KBM-7 (cell line): ENCODE results near the gene ANKK1.

Source experiments
- DNase-seq: peaks from one replicate; pipeline ENCODE4 v3.0.0-alpha.2; 2015
- in situ Hi-C: fragments of 300-500 bp; cut with MboI; formaldehyde crosslinking; loops from 2 replicates; pipeline ENCODE4 v1.14.3; 2020; ENCODE audit warnings: low sequenced_read_pairs, low pct_unique_long_range_greater_than_20kb, mixed read lengths

Gene ANKK1

DNA sequence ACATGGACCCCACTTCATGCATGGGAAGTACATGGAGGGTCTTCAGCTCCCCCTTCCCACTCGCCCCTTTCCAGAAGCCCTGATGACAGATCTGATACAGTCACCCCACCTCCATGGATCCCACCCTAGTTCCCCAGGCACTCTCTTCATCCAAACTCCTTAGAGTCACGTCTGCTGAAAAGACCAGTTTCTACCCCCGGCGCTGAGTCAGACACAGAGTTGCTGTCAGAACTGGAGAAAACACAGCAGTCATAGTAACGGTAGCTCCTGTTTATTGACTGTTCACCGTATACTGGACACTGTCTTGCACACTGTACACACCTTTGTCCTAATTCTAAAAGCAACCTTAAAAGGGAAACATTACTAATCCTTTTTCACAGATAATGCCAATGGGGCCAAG lies 58.5 kb downstream of the ANKK1 start:
- in situ Hi-C loops, result no loop called here
- no peak for DNase-seq

DNA sequence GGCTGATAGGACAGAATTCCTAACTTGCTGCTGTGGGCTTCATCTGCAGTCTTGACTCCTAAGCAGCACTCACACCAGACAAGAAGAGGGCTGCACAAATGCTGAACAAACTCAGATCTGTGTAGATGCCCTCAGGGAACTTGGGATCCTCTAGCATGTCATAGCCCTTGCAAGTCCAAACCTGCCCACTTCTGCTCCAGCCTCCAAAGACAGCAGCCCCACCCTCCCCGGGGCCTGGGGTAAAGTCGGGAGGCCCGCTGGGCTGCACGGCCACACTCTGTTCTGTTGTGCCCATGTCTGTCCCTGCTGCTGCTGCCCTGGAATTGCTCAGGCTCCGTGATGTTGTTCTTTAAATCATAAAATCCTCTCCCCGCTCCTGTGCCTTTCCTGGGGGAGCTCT lies 59.4 kb downstream of the ANKK1 start:
- in situ Hi-C loops, result no loop called here
- DNase-seq, result no peak

DNA sequence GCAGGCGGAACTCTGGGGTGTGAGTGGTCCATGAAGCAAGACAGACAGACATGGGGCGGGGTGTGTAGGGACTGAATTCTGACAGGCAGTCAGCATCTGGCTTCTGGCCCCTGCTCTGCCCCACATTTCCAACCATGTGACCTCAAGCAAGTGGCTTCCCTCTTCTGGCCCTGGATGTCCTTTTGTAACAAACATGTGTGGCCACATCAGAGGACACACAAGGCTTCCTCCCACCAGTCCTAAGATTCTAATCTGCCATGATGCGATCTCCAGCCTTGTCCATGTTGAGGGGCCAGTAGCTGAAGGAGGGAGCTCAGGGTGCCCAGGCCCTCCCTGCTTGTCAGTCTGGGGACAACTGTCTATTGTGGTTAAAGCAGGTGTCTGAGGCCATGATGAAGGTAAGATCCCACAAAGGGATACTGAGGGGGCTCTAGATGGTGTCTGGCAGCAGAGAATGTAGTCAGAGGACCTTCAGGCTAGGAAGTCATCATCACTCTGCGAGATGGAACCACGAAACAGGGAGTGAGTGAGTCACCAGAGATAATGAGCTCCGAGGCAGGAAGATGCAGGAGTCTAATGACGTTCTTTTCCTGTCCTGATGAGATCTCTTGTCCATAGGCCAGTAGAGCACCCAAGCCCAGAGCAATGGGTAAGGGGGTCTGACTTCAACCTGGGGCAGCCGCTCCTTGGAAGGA lies 60.2 kb downstream of the ANKK1 start:
- in situ Hi-C loops, result no loop called here
- no peak for DNase-seq

DNA sequence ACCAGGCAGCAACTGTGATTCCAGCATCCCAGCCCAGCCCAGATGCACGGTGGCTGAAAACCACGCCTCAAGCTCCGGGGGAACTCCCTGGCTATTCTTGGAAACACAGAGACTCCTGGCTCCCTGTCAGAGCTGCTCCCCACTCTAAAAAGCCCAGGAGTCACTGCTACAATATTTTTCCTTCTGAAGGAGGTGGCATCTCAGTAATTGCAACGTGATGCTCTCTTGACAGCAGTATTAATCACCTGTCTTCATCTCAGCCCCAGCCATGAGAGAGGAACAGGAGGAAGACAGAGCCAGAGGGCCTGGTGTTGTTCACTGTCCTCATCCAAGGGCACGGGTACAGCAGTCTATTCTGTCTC lies 60.7 kb downstream of the ANKK1 start:
- DNase-seq, result no peak
- in situ Hi-C loops, result no loop called here

DNA sequence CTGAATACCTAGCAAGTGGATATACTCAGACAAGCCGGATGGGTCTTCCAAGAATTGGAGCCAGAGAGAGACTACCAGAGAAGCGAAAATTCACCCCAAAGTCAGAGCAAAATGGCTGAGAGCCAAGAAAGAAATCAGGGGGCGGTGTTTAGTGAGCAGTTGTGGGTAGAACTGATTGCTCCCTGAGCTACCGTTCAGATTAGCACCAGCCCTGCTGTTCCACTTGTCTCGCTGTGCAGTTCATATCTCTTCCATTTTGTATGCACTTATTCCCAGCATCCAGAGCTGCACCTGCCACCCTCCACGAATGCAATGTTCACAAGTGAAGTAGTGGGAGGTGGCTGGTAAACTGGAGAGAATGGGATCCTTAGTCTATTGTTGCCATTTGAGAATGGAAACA lies 62.2 kb downstream of the ANKK1 start:
- in situ Hi-C loops, result no loop called here
- DNase-seq, result no peak
